Neuronal stem cell (in vitro differentiated cells): Measurements from ENCODE around the gene SH3GL2.

ENCODE experiments used
- DNase-seq: peaks from one replicate; pipeline ENCODE4 v3.0.0-alpha.2; 2013; ENCODE audit warnings: low spot score
- H2AFZ ChIP-seq: one replicate; pipeline ENCODE4 v1.6.1; 2013; ENCODE audit warnings: mild to moderate bottlenecking, low read length, inconsistent platforms
- H2AK5ac ChIP-seq: 2 replicates; pipeline ENCODE4 v1.6.1; 2013; ENCODE audit warnings: low read depth, mild to moderate bottlenecking, inconsistent platforms, low read length, moderate library complexity, mixed read lengths
- H2BK120ac ChIP-seq: 2 replicates; pipeline ENCODE4 v1.6.1; 2013; ENCODE audit warnings: low read depth, mild to moderate bottlenecking, inconsistent platforms, low read length, moderate library complexity, mixed read lengths
- H2BK12ac ChIP-seq: one replicate; pipeline ENCODE4 v1.6.1; 2013; ENCODE audit warnings: low read length, inconsistent platforms
- H2BK15ac ChIP-seq: 2 replicates; pipeline ENCODE4 v1.6.1; 2013; ENCODE audit warnings: mild to moderate bottlenecking, low read length, inconsistent platforms, mixed read lengths
- H2BK5ac ChIP-seq: one replicate; pipeline ENCODE4 v1.6.1; 2013; ENCODE audit warnings: inconsistent platforms, mild to moderate bottlenecking, low read length, moderate library complexity
- H3K14ac ChIP-seq: one replicate; pipeline ENCODE4 v1.6.1; 2013; ENCODE audit warnings: low read length, inconsistent platforms
- H3K18ac ChIP-seq: 2 replicates; pipeline ENCODE4 v1.6.1; 2013; ENCODE audit warnings: low read length, inconsistent platforms
- H3K23ac ChIP-seq: 2 replicates; pipeline ENCODE4 v1.6.1; 2013; ENCODE audit warnings: low read depth, mild to moderate bottlenecking, mixed read lengths, low read length, inconsistent platforms; ENCODE audit not compliant: poor library complexity
- H3K27ac ChIP-seq: replicated peaks from 3 replicates; pipeline ENCODE4 v1.5.1; 2013; ENCODE audit warnings: low read length, inconsistent platforms
- H3K27me3 ChIP-seq, 3 experiments: 2 replicates each; pipeline ENCODE4 v1.6.1; 2013; ENCODE audit warnings: low read length in 3 of 3, mild to moderate bottlenecking in 2 of 3, inconsistent platforms in 1 of 3, low read depth in 1 of 3, mixed read lengths in 1 of 3, moderate library complexity in 1 of 3; ENCODE audit not compliant: control insufficient read depth in 3 of 3, insufficient read depth in 3 of 3
- H3K36me3 ChIP-seq, 2 donors: replicated peaks in 1 of 2; 2 replicates each; pipeline ENCODE4 v1.6.1; 2013; ENCODE audit warnings: low read length in 2 of 2; ENCODE audit not compliant: control insufficient read depth in 2 of 2, insufficient read depth in 2 of 2
- H3K4ac ChIP-seq: 2 replicates; pipeline ENCODE4 v1.6.1; 2013; ENCODE audit warnings: inconsistent platforms, mild to moderate bottlenecking, low read length, moderate library complexity
- H3K4me1 ChIP-seq, 2 donors: 1 replicate in 1 of 2; 2 replicates in 1 of 2; pipeline ENCODE4 v1.6.1; 2013; ENCODE audit warnings: low read length in 2 of 2, low read depth in 1 of 2; ENCODE audit not compliant: control insufficient read depth in 2 of 2, insufficient read depth in 1 of 2
- H3K4me2 ChIP-seq: one replicate; pipeline ENCODE4 v1.6.1; 2013; ENCODE audit warnings: mild to moderate bottlenecking, low read length, inconsistent platforms; ENCODE audit not compliant: insufficient read depth, poor library complexity, severe bottlenecking
- H3K4me3 ChIP-seq, 2 donors: 2 replicates each; pipeline ENCODE4 v1.5.1; 2013; ENCODE audit warnings: low read length in 2 of 2, mild to moderate bottlenecking in 2 of 2, inconsistent platforms in 1 of 2, moderate library complexity in 1 of 2
- H3K79me1 ChIP-seq: one replicate; pipeline ENCODE4 v1.6.1; 2013; ENCODE audit warnings: low read depth, mild to moderate bottlenecking, inconsistent platforms, low read length, moderate library complexity
- H3K9ac ChIP-seq: one replicate; pipeline ENCODE4 v1.6.1; 2013; ENCODE audit warnings: mild to moderate bottlenecking, low read depth, low read length, inconsistent platforms; ENCODE audit not compliant: poor library complexity
- H3K9me3 ChIP-seq, 2 donors: replicated peaks in 1 of 2; 2 replicates each; pipeline versions ENCODE3 to v1.6.1; 2013; ENCODE audit warnings: low read length in 2 of 2, mild to moderate bottlenecking in 2 of 2, inconsistent platforms in 1 of 2, low read depth in 1 of 2, mixed read lengths in 1 of 2, moderate library complexity in 1 of 2; ENCODE audit not compliant: control insufficient read depth in 2 of 2, insufficient read depth in 1 of 2
- H4K8ac ChIP-seq: one replicate; pipeline ENCODE4 v1.6.1; 2013; ENCODE audit warnings: low read depth, mild to moderate bottlenecking, inconsistent platforms, low read length, moderate library complexity
- H4K91ac ChIP-seq: one replicate; pipeline ENCODE4 v1.6.1; 2013; ENCODE audit warnings: low read length, low read depth, mild to moderate bottlenecking, inconsistent platforms; ENCODE audit not compliant: poor library complexity
- WGBS, 2 donors: extraction: QIAGEN DNeasy Blood & Tissue Kit; methylation state at CpG; one replicate each; pipeline ENCODE4 v1.1.7; 2013; ENCODE audit warnings: missing lambda C conversion rate in 2 of 2, mixed read lengths in 1 of 2; ENCODE audit not compliant: insufficient read length in 2 of 2, insufficient replicate concordance in 1 of 2; ENCODE audit errors: extremely low coverage in 2 of 2; 5-methylcytosine and 5-hydroxymethylcytosine counted together

The SH3GL2 gene

GRCh38 chr9:17580119-17580518 lies 1.3 kb downstream of the SH3GL2 start:
- Histone ChIP-seq H3K79me1 (no peaks in the 10 kb centered on the region), H3K9ac (no peak overlapping the region), H4K8ac (no peak overlapping the region), H2AFZ (no peak overlapping the region), H3K4me1 (peaks cover 0 to 5% of the 10 kb centered on the region in 2 donors), H2BK5ac (no peak overlapping the region), H3K36me3 (no peaks in the 10 kb centered on the region), H4K91ac (no peak overlapping the region), H3K27ac (no peak overlapping the region), H3K23ac (no peak overlapping the region), H3K18ac (no peak overlapping the region), H2AK5ac (no peak overlapping the region), H2BK15ac (no peak overlapping the region), H3K4me2 (no peak overlapping the region), H2BK120ac (no peak overlapping the region), H3K4ac (no peak overlapping the region), H2BK12ac (no peak overlapping the region), H3K27me3 (peaks cover 3 to 65% (median 32%) of the 10 kb centered on the region in 3 experiments), H3K14ac (no peak overlapping the region), H3K4me3 (no peak overlapping the region), H3K9me3 (no peaks in the 10 kb centered on the region)
- no CpG with 5 or more reads among the region's 9 CpGs for WGBS, 2 donors
- DNase-seq: no peak

GRCh38 chr9:17587113-17587512 lies 8.2 kb downstream of the SH3GL2 start:
- Histone ChIP-seq H2BK15ac (no peak overlapping the region), H3K27ac (no peak overlapping the region), H3K14ac (no peak overlapping the region), H3K9ac (no peak overlapping the region), H2BK12ac (no peak overlapping the region), H3K4me2 (no peak overlapping the region), H3K23ac (no peak overlapping the region), H4K91ac (no peak overlapping the region), H3K4me1 (no peaks in the 10 kb centered on the region), H2AFZ (no peak overlapping the region), H3K18ac (no peak overlapping the region), H2BK5ac (no peak overlapping the region), H3K4me3 (no peak overlapping the region), H2AK5ac (no peak overlapping the region), H3K36me3 (no peaks in the 10 kb centered on the region), H3K27me3 (peaks cover 0 to 17% (median 0%) of the 10 kb centered on the region in 3 experiments), H3K9me3 (no peaks in the 10 kb centered on the region), H4K8ac (no peak overlapping the region), H3K4ac (no peak overlapping the region), H3K79me1 (no peaks in the 10 kb centered on the region), H2BK120ac (no peak overlapping the region)
- no CpG with 5 or more reads among the region's 5 CpGs for WGBS, 2 donors
- DNase-seq: no peak

- Histone ChIP-seq H2BK120ac (no peak overlapping the region), H2AFZ (no peak overlapping the region)
These were observed 9.5 kb downstream of the SH3GL2 start for GRCh38 chr9:17588395-17588794.

GRCh38 chr9:17588941-17589340 lies 10.1 kb downstream of the SH3GL2 start:
- no peak overlapping the region for H2BK15ac ChIP-seq
- H3K23ac ChIP-seq: no peak overlapping the region
- no peaks in the 10 kb centered on the region for H3K9me3 ChIP-seq
- H3K27ac ChIP-seq: no peak overlapping the region
- H3K4ac ChIP-seq: no peak overlapping the region
- no peaks in the 10 kb centered on the region for H3K79me1 ChIP-seq
- no peak overlapping the region for H2AK5ac ChIP-seq
- no peak overlapping the region for H3K9ac ChIP-seq
- H2BK12ac ChIP-seq: no peak overlapping the region
- H3K14ac ChIP-seq: no peak overlapping the region
- no peak overlapping the region for H2BK5ac ChIP-seq
- no peak overlapping the region for H3K4me3 ChIP-seq
- DNase-seq: no peak
- no peak overlapping the region for H3K18ac ChIP-seq
- no peak overlapping the region for H3K4me2 ChIP-seq
- no peak overlapping the region for H2BK120ac ChIP-seq
- H4K8ac ChIP-seq: no peak overlapping the region
- no peaks in the 10 kb centered on the region for H3K4me1 ChIP-seq
- H4K91ac ChIP-seq: no peak overlapping the region
- H3K36me3 ChIP-seq: no peaks in the 10 kb centered on the region
- H3K27me3 ChIP-seq: peaks cover 0 to 9% (median 0%) of the 10 kb centered on the region in 3 experiments
- no CpG with 5 or more reads among the region's 4 CpGs for WGBS, 2 donors
- H2AFZ ChIP-seq: no peak overlapping the region

More at GRCh38 chr9:17588395-17588794, 9.5 kb downstream of the SH3GL2 start:
- no peak overlapping the region for H4K8ac ChIP-seq
- no peak for DNase-seq
- no peak overlapping the region for H3K9ac ChIP-seq
- H3K36me3 ChIP-seq: no peaks in the 10 kb centered on the region
- H3K79me1 ChIP-seq: no peaks in the 10 kb centered on the region
- H3K4ac ChIP-seq: no peak overlapping the region
- no peak overlapping the region for H3K14ac ChIP-seq
- H3K23ac ChIP-seq: no peak overlapping the region
- H3K4me1 ChIP-seq: no peaks in the 10 kb centered on the region
- H3K4me2 ChIP-seq: no peak overlapping the region
- no peak overlapping the region for H2BK5ac ChIP-seq
- no peaks in the 10 kb centered on the region for H3K9me3 ChIP-seq
- no peak overlapping the region for H2AK5ac ChIP-seq
- H3K4me3 ChIP-seq: no peak overlapping the region
- H4K91ac ChIP-seq: no peak overlapping the region
- WGBS, 2 donors: no CpG with 5 or more reads among the region's 1 CpG
- peaks cover 0 to 6% (median 0%) of the 10 kb centered on the region in 3 experiments for H3K27me3 ChIP-seq
- no peak overlapping the region for H2BK15ac ChIP-seq
- no peak overlapping the region for H3K18ac ChIP-seq
- H2BK12ac ChIP-seq: no peak overlapping the region
- no peak overlapping the region for H3K27ac ChIP-seq
